GM06990 (cell line): ENCODE results near the gene UBL5.

Source experiments
- DNase-seq: peaks from one replicate; pipeline ENCODE4 v3.0.0-alpha.2; 2011; ENCODE audit not compliant: insufficient read length; ENCODE audit errors: extremely low read depth
- H3K27me3 ChIP-seq: replicated peaks from 2 replicates; pipeline ENCODE4 v1.6.0; 2011; ENCODE audit warnings: low read length; ENCODE audit not compliant: control insufficient read depth, insufficient read depth
- H3K36me3 ChIP-seq: 2 replicates; pipeline ENCODE4 v1.5.1; 2011; ENCODE audit warnings: low read length; ENCODE audit not compliant: control insufficient read depth, insufficient read depth
- H3K4me3 ChIP-seq: replicated peaks from 2 replicates; pipeline ENCODE4 v1.5.1; 2011; ENCODE audit warnings: low read depth, mild to moderate bottlenecking, control low read depth, low read length
- TF ChIP-seq, protein P1 (sequence below): IDR thresholded peaks from 2 replicates; pipeline ENCODE4 v1.5.1; 2011; ENCODE audit warnings: low read length, control low read depth, mild to moderate bottlenecking, inconsistent platforms; ENCODE audit not compliant: insufficient read depth, poor library complexity, severe bottlenecking

UBL5 gene

DNA sequence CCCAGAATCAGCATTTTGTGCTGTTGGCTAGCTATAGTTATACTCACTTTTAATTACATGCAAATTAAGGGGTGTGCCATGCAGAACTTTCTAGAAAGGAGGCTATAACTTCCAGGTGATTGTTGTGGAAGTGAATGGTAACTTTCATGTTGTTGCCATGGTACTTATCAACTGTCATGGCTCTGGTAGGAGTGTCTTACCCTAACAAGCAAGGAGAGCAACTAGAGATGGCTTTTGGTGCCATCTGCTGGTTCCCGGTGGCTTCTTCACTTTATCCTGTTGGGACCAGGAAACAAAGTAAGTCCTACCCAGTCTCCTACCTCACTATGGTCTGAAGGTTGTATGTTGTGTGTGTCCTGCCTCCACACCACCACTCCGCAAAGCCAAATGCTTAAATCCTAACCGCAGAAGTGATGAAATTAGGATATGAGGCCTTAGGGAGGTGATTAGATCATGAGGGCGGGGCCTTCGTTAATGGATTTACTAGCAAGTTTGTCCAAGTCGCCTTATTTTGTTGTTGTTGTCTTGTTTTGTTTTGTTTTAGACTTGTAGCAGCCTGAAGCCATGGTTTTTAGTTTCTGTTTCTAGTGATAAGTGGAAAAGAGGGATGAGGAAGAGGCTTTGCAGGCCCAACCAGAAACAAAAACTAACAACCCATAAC lies 31.5 kb upstream of the UBL5 start:
- Histone ChIP-seq H3K27me3 (no peaks in the 10 kb centered on the region), H3K4me3 (no peak overlapping the region), H3K36me3 (no peaks in the 10 kb centered on the region)
- peak; percentile 51 for DNase-seq
- TF ChIP-seq, protein P1, sequence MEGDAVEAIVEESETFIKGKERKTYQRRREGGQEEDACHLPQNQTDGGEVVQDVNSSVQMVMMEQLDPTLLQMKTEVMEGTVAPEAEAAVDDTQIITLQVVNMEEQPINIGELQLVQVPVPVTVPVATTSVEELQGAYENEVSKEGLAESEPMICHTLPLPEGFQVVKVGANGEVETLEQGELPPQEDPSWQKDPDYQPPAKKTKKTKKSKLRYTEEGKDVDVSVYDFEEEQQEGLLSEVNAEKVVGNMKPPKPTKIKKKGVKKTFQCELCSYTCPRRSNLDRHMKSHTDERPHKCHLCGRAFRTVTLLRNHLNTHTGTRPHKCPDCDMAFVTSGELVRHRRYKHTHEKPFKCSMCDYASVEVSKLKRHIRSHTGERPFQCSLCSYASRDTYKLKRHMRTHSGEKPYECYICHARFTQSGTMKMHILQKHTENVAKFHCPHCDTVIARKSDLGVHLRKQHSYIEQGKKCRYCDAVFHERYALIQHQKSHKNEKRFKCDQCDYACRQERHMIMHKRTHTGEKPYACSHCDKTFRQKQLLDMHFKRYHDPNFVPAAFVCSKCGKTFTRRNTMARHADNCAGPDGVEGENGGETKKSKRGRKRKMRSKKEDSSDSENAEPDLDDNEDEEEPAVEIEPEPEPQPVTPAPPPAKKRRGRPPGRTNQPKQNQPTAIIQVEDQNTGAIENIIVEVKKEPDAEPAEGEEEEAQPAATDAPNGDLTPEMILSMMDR, result peak; percentile 76

DNA sequence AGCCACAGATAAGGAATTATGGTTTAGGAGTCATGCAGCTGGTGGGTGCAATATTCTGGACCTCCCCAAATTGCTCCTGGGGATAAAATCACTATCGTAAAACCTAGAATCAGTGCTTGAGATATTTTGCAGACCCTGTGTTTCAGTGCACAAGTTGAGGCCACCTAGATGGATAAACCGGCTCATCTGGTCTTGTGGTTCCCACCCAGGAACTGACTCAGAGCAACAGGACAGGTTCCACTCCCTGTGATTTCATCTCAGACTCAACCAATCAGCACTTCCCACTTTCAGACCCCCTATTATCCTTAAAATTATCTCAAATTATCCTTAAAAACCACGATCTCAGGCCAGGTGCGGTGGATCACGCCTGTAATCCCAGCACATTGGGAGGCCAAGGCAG lies 29.8 kb upstream of the UBL5 start:
- TF ChIP-seq, protein P1, result no peak
- no peaks in the 10 kb centered on the region for H3K36me3 ChIP-seq
- H3K4me3 ChIP-seq, result no peak overlapping the region
- no peak for DNase-seq
- no peaks in the 10 kb centered on the region for H3K27me3 ChIP-seq

GRCh38 chr19:9799162-9799561 lies 28.6 kb upstream of the UBL5 start:
- H3K27me3 ChIP-seq, result no peaks in the 10 kb centered on the region
- H3K36me3 ChIP-seq, result no peaks in the 10 kb centered on the region; the same call in 1 of the 2 replicates
- no peak overlapping the region for H3K4me3 ChIP-seq
- no peak for DNase-seq
- TF ChIP-seq, protein P1, result no peak

GRCh38 chr19:9801976-9802375 lies 25.7 kb upstream of the UBL5 start:
- Histone ChIP-seq H3K4me3 (no peak overlapping the region), H3K27me3 (no peaks in the 10 kb centered on the region), H3K36me3 (no peaks in the 10 kb centered on the region; the same call in 1 of the 2 replicates)
- TF ChIP-seq, protein P1, result no peak
- DNase-seq, result no peak

- no peaks in the 10 kb centered on the region for H3K27me3 ChIP-seq
- TF ChIP-seq, protein P1, result no peak
- peaks cover 15% of the 10 kb centered on the region for H3K36me3 ChIP-seq
- H3K4me3 ChIP-seq, result no peak overlapping the region
- no peak for DNase-seq
Observed at GRCh38 chr19:9806803-9807202, 20.9 kb upstream of the UBL5 start.
